SU-DHL-6 (cell line): ENCODE results near the gene TCP11L2.
"Not testable (repeated sequence)": the region's sequence is repeated elsewhere in the genome, so short reads cannot be mapped to it uniquely, and the experiment has no call there.

Experiments
- H2AFZ ChIP-seq: fragments of 200-600 bp; sonication (generic); 2 replicates; pipeline ENCODE4 v1.6.1; 2014; ENCODE audit warnings: low read depth, mild to moderate bottlenecking, moderate library complexity, mixed read lengths, antibody characterized with exemption, low read length; ENCODE audit not compliant: severe bottlenecking
- H3F3A ChIP-seq: fragments of 200-600 bp; shearing (Covaris generic); 2 replicates; pipeline ENCODE4 v1.6.0; 2016; ENCODE audit warnings: antibody characterized with exemption, mild to moderate bottlenecking; ENCODE audit not compliant: insufficient read depth
- H3K27ac ChIP-seq: fragments of 200-600 bp; sonication (generic); 2 replicates; pipeline ENCODE4 v1.5.1; 2016; ENCODE audit warnings: low read depth, mild to moderate bottlenecking, low read length, moderate library complexity, mixed read lengths
- H3K27me3 ChIP-seq: fragments of 200-600 bp; sonication (generic), shearing (Covaris generic); 2 replicates; pipeline ENCODE4 v1.6.0; 2014; ENCODE audit warnings: mild to moderate bottlenecking, low read length
- H3K36me3 ChIP-seq: fragments of 200-600 bp; sonication (generic); 2 replicates; pipeline ENCODE4 v1.6.1; 2014; ENCODE audit warnings: mild to moderate bottlenecking, low read length, mixed read lengths
- H3K4me2 ChIP-seq: fragments of 300-600, 200-600 bp; shearing (Covaris generic), sonication (generic); 2 replicates; pipeline ENCODE4 v1.6.0; 2014; ENCODE audit warnings: low read length, low read depth, mild to moderate bottlenecking; ENCODE audit not compliant: poor library complexity, severe bottlenecking
- H3K4me3 ChIP-seq: fragments of 200-600 bp; sonication (generic); 2 replicates; pipeline ENCODE4 v1.5.1; 2014; ENCODE audit warnings: antibody characterized with exemption, low read length, mild to moderate bottlenecking, mixed read lengths; ENCODE audit not compliant: insufficient read depth, poor library complexity, severe bottlenecking
- H3K79me2 ChIP-seq: fragments of 200-600 bp; sonication (generic); 2 replicates; pipeline ENCODE4 v1.6.1; 2014; ENCODE audit warnings: mild to moderate bottlenecking, low read length, moderate library complexity; ENCODE audit not compliant: insufficient read depth
- H3K9ac ChIP-seq: fragments of 200-600 bp; sonication (generic); 2 replicates; pipeline ENCODE4 v1.7.0; 2014; ENCODE audit warnings: mild to moderate bottlenecking, low read length
- H3K9me2 ChIP-seq: fragments of 200-600 bp; sonication (generic); replicated peaks from 2 replicates; pipeline ENCODE4 v1.6.1; 2014; ENCODE audit warnings: low read length; ENCODE audit not compliant: insufficient read depth
- H3K9me3 ChIP-seq: fragments of 200-600 bp; sonication (generic); 2 replicates; pipeline ENCODE4 v1.6.1; 2014; ENCODE audit warnings: low read length, mixed read lengths; ENCODE audit not compliant: insufficient read depth
- H4K20me1 ChIP-seq: fragments of 200-600 bp; sonication (generic); 2 replicates; pipeline ENCODE4 v1.6.1; 2014; ENCODE audit warnings: low read depth, mild to moderate bottlenecking, antibody characterized with exemption, low read length, moderate library complexity, mixed read lengths
- CTCF ChIP-seq: fragments of 200-600 bp; sonication (generic); IDR thresholded peaks from one replicate; pipeline ENCODE4 v1.5.1; 2017; ENCODE audit warnings: antibody characterized with exemption, mild to moderate bottlenecking, low read length, moderate library complexity; ENCODE audit not compliant: insufficient read depth, poor library complexity, severe bottlenecking
- EZH2phosphoT487 ChIP-seq: fragments of 200-600 bp; sonication (generic), shearing (Covaris generic); conservative IDR thresholded peaks from 2 replicates; pipeline ENCODE4 v1.6.1; 2018; ENCODE audit warnings: mild to moderate bottlenecking, antibody characterized with exemption, low read length, moderate library complexity, mixed read lengths

TCP11L2 gene

GRCh38 chr12:106311139-106311538 lies 8.6 kb downstream of the TCP11L2 start:
- H2AFZ ChIP-seq, result no peak overlapping the region
- H3K4me2 ChIP-seq, result no peak overlapping the region
- TF ChIP-seq EZH2phosphoT487, result no peak
- no peak for TF ChIP-seq CTCF
- H3K79me2 ChIP-seq, result no peaks in the 10 kb centered on the region
- H3K27ac ChIP-seq, result no peak overlapping the region
- H3K9ac ChIP-seq, result no peak overlapping the region
- no peaks in the 10 kb centered on the region for H3K9me3 ChIP-seq
- H3K4me3 ChIP-seq, result no peak overlapping the region
- no peaks in the 10 kb centered on the region for H3K9me2 ChIP-seq
- no peaks in the 10 kb centered on the region for H4K20me1 ChIP-seq
- no peaks in the 10 kb centered on the region for H3F3A ChIP-seq
- no peaks in the 10 kb centered on the region for H3K27me3 ChIP-seq
- H3K36me3 ChIP-seq, result no peaks in the 10 kb centered on the region

- H3K27me3 ChIP-seq, H3K4me2 ChIP-seq, H2AFZ ChIP-seq, H3K79me2 ChIP-seq, H3K9ac ChIP-seq, H3F3A ChIP-seq, H3K9me2 ChIP-seq, H4K20me1 ChIP-seq, H3K27ac ChIP-seq, H3K4me3 ChIP-seq, H3K9me3 ChIP-seq, H3K36me3 ChIP-seq: not testable (repeated sequence)
Measured at GRCh38 chr12:106313413-106313812, 10.9 kb downstream of the TCP11L2 start.

DNA sequence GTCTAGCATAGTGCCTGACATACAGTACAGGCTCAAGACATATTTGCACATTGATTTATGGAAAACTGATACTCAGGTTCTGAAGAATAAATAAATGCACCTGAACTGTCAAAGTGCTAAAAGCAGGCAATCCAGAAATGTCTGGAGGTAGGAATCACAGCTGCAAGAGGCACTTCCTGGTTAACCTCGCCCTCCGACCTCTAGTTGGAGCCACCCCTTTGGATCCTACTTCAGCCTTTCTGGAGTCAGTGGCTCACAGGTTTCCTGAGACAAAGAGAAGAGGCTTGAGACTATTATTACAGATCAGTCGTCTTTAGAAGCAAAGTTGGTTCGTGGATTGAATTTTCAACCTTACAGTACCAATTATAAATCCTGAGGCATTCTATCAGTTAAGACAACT lies 13.0 kb downstream of the TCP11L2 start:
- H3K4me3 ChIP-seq, result no peak overlapping the region
- H3K9me2 ChIP-seq, result no peaks in the 10 kb centered on the region
- no peaks in the 10 kb centered on the region for H3K27me3 ChIP-seq
- H3K36me3 ChIP-seq, result no peaks in the 10 kb centered on the region
- TF ChIP-seq CTCF (no peak), EZH2phosphoT487 (no peak)
- H3K9me3 ChIP-seq, result no peaks in the 10 kb centered on the region
- no peaks in the 10 kb centered on the region for H3K79me2 ChIP-seq
- H3F3A ChIP-seq, result no peaks in the 10 kb centered on the region
- no peak overlapping the region for H2AFZ ChIP-seq
- H3K4me2 ChIP-seq, result no peak overlapping the region
- H3K9ac ChIP-seq, result no peak overlapping the region
- no peak overlapping the region for H3K27ac ChIP-seq
- no peaks in the 10 kb centered on the region for H4K20me1 ChIP-seq

DNA sequence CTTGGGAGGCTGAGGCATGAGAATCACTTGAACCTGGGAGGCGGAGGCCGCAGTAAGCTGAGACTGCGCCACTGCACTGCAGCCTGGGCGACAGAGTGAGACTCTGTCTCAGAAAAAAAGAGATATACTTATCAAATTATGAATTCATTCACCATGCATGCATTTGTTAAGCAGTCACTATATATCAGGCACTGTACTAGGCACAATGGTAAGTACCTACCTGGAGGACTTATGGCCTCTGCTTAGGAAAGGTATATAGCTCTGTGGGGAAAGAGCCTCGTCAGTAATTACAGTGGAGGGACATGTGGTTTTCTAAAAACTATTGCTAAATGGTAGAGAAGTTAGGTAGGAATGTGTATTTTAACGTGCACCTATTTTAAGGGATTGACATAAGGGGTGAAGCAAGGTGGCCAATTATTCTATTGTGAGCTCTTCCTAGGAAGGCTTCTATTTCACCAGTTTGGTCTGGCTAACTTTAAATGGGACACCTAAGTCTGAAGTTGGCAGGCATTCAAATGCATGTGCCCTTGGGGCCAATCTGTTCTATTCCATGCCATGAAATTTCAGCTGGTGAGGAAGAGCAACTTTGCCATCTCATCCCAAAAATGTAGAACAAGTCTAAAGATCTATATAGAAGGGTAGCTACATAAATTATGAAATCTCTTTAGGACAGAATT lies 15.0 kb downstream of the TCP11L2 start:
- Histone ChIP-seq H2AFZ (no peak overlapping the region), H3K4me2 (no peak overlapping the region), H3F3A (no peaks in the 10 kb centered on the region), H3K36me3 (no peaks in the 10 kb centered on the region), H3K79me2 (no peaks in the 10 kb centered on the region), H3K27me3 (no peaks in the 10 kb centered on the region), H4K20me1 (no peaks in the 10 kb centered on the region), H3K4me3 (no peak overlapping the region), H3K9me2 (no peaks in the 10 kb centered on the region), H3K27ac (no peak overlapping the region), H3K9me3 (no peaks in the 10 kb centered on the region), H3K9ac (no peak overlapping the region)
- TF ChIP-seq CTCF (no peak), EZH2phosphoT487 (no peak)
